ENCODE data around the gene CAVIN2.

GRCh38 chr2:191875859-191876258 lies 29.0 kb upstream of the CAVIN2 start:
- TF ChIP-seq CTCF (IDR thresholded peaks at IDR 0.05) (no peak), POLR2A (IDR thresholded peaks at IDR 0.05) (no peak)
